ENCODE data around the gene TBX1.

The TBX1 gene

GRCh38 chr22:19815093-19815822 is 54.7 kb downstream of the TBX1 start:
- H3K27ac ChIP-seq, result no peak overlapping the region
- TF ChIP-seq CTCF (IDR thresholded peaks at IDR 0.05), result no peak
- TF ChIP-seq ZFX (IDR thresholded peaks at IDR 0.05; ENCODE audit: borderline replicate concordance), result no peak

- TF ChIP-seq CTCF (IDR thresholded peaks at IDR 0.05) (no peak), ZFX (IDR thresholded peaks at IDR 0.05; ENCODE audit: borderline replicate concordance) (no peak)
- H3K27ac ChIP-seq, result no peak overlapping the region
These were observed 55.3 kb downstream of the TBX1 start for GRCh38 chr22:19815823-19816290.

- TF ChIP-seq CTCF (IDR thresholded peaks at IDR 0.05), result no peak
- TF ChIP-seq ZFX (IDR thresholded peaks at IDR 0.05; ENCODE audit: borderline replicate concordance), result no peak
- H3K27ac ChIP-seq, result no peak overlapping the region
These were observed 56.0 kb downstream of the TBX1 start for GRCh38 chr22:19816372-19817119.

Measured in 22Rv1 (cell line).